ENCODE measurements around the gene CCR2.

CCR2 gene

DNA sequence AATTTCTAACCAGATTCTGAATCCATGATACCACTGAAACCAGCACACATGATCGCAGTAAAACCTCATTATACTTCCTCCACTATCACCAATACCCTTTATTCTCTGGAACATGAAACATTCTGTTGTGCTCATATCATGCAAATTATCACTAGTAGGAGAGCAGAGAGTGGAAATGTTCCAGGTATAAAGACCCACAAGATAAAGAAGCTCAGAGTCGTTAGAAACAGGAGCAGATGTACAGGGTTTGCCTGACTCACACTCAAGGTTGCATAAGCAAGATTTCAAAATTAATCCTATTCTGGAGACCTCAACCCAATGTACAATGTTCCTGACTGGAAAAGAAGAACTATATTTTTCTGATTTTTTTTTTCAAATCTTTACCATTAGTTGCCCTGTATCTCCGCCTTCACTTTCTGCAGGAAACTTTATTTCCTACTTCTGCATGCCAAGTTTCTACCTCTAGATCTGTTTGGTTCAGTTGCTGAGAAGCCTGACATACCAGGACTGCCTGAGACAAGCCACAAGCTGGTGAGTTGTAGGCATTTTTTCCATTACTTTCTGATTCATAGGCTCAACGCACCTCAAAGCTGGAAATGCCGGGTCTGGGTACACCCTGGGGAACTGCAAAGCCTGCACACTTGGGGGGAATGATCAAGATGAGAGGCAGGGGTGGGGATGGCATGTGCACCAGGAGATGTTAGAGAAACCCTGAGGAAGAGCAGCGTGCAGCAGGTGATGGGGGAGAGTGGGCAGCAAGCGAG, at the start of gene CCR2:
Gene CCR2, plus strand, starts transcription at position 465 of the 764 bp plus-strand sequence. CDS start 3,417 bp downstream, outside the sequence.
- H3K27ac ChIP-seq, result no peak within 1 kb of the TSS
- TF ChIP-seq ZFX (IDR thresholded peaks at IDR 0.05; ENCODE audit: borderline replicate concordance), result no peak
- TF ChIP-seq, protein P1, sequence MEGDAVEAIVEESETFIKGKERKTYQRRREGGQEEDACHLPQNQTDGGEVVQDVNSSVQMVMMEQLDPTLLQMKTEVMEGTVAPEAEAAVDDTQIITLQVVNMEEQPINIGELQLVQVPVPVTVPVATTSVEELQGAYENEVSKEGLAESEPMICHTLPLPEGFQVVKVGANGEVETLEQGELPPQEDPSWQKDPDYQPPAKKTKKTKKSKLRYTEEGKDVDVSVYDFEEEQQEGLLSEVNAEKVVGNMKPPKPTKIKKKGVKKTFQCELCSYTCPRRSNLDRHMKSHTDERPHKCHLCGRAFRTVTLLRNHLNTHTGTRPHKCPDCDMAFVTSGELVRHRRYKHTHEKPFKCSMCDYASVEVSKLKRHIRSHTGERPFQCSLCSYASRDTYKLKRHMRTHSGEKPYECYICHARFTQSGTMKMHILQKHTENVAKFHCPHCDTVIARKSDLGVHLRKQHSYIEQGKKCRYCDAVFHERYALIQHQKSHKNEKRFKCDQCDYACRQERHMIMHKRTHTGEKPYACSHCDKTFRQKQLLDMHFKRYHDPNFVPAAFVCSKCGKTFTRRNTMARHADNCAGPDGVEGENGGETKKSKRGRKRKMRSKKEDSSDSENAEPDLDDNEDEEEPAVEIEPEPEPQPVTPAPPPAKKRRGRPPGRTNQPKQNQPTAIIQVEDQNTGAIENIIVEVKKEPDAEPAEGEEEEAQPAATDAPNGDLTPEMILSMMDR (IDR thresholded peaks at IDR 0.05), result no peak

DNA sequence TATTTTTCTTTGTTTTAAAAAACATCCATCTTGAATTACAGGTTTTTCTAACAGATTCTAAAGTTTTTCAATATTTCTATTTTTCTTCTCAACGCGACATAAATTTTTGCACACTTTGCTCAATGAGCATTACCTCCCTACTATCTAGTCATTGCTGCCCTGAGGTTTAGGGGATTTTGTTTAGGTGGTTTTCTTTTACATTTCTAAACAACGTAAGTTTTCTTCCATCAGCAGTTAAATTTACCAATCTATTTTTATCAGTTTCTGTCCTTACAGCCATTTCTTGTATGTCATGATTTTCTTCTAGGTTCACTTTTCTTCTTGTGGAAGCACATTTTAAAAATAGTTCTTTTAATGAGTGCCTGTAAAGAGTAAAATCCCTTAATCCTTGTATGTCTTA, 49.2 kb upstream of the CCR2 start:
- TF ChIP-seq, protein P1 (IDR thresholded peaks at IDR 0.05), result no peak
- TF ChIP-seq ZFX (IDR thresholded peaks at IDR 0.05; ENCODE audit: borderline replicate concordance), result no peak
- no peak overlapping the region for H3K27ac ChIP-seq

DNA sequence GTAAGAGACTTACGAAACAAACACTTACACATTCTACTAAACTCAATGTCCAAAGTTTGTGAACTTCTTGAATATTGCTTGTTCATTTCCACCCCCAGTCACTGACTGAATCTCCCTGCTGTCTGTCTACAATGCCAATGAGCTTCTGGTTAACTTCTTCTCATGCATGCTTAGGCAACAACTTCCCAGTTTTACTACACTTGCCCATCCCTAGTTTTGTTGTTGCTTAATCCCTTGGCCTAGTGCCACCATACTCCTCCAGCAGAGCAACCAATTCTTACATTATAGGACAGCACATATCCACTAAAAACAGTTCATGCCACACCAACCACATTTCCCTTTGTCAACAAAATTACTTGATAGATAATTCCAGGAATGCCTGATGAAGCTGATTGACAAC, 40.9 kb upstream of the CCR2 start:
- no peak for TF ChIP-seq ZFX (IDR thresholded peaks at IDR 0.05; ENCODE audit: borderline replicate concordance)
- TF ChIP-seq, protein P1 (IDR thresholded peaks at IDR 0.05), result no peak
- no peak overlapping the region for H3K27ac ChIP-seq

DNA sequence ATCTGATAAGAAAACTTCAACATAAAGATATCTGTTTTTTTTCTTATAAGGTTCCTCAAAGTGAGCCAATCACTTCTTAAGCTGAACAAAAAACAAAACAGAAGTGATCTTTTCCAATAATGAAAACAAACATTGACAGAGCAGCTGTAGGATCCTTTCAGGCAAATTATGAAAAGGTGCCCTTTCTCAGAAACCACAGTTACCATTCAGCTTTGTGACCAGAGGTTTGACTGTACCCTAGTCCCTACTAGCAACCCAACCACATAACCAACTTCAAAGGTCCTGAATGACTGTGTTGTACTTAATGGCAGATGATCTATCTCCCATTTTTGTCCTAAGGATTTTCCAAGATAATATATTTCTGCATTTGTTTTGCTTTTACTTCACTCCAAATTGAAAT, 39.4 kb upstream of the CCR2 start:
- no peak overlapping the region for H3K27ac ChIP-seq
- no peak for TF ChIP-seq ZFX (IDR thresholded peaks at IDR 0.05; ENCODE audit: borderline replicate concordance)
- TF ChIP-seq, protein P1 (IDR thresholded peaks at IDR 0.05), result no peak

DNA sequence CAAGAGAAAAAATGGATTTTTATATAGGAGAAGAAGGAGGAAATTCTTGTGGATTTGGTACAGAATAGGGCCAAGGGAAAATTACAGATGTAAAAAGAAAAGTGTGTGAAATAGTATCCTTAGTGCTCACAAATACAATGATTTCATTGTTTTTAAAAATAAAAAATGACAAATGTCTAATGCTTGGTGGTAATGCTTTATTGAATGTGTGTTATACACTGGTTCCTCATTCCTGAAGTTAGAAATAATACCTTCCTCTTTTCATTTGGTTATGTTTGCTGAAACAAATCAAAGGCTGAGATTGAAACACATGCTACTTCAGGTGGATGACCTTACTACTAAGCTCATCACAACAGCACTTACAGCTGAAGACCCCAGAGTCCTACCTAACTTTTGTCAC, 37.7 kb upstream of the CCR2 start:
- H3K27ac ChIP-seq, result no peak overlapping the region
- TF ChIP-seq, protein P1 (IDR thresholded peaks at IDR 0.05), result no peak
- no peak for TF ChIP-seq ZFX (IDR thresholded peaks at IDR 0.05; ENCODE audit: borderline replicate concordance)

DNA sequence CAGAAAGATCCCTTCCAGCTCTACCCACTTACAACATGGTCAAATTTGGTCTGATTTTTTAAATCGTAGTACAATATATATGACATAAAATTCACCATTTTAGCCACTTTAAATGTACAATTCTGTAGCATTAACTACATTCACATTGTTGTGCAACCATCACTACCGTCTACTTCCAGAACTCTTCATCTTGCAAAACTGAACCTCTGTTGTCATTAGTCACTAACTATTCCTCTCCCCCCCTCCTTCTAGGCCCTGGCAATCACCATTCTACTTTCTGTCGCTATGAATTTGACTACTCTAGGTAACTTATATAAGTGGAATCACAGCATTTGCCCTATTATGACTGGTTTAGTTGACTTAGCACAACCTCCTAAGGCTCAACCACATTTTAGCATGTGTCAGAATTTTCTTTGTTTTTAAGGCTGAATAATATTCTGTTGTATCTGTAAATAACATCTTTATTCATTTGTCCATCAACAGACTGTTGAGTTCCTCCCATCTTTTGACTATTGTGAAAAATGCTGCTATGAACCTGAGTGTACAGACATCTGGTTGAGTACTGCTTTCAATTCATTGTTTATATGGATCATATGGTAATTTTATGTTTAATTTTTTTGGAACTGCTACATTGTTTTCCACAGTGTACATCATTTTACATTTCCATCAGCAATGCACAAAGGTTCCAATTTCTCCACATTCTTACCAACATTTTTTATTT, 35.5 kb upstream of the CCR2 start:
- H3K27ac ChIP-seq, result no peak overlapping the region
- TF ChIP-seq, protein P1 (IDR thresholded peaks at IDR 0.05), result no peak
- TF ChIP-seq ZFX (IDR thresholded peaks at IDR 0.05; ENCODE audit: borderline replicate concordance), result no peak
